RWPE2 (cell line): ENCODE results near the gene RNF223.

Source experiments
- ATAC-seq: fragments of 200-7000 bp; cut with Tn5 transposase; 3 replicates; pipeline ENCODE4 v1.9.1; 2021; ENCODE audit warnings: low read depth
- DNase-seq: peaks from one replicate; pipeline ENCODE4 v3.0.0-alpha.2; 2020; ENCODE audit warnings: low spot score
- H3K27ac ChIP-seq: fragments of 450-650 bp; 2 replicates; pipeline ENCODE4 v1.5.1; 2017; ENCODE audit warnings: mild to moderate bottlenecking; ENCODE audit not compliant: poor library complexity, severe bottlenecking
- H3K27me3 ChIP-seq: fragments of 250-450 bp; sonication (Bioruptor Pico); 2 replicates; pipeline ENCODE4 v1.5.1; 2021; ENCODE audit warnings: mild to moderate bottlenecking, moderate library complexity; ENCODE audit not compliant: insufficient read depth, poor library complexity, severe bottlenecking
- H3K36me3 ChIP-seq: fragments of 250-450 bp; sonication (Bioruptor Pico); 2 replicates; pipeline ENCODE4 v1.5.1; 2020; ENCODE audit warnings: low read depth, mild to moderate bottlenecking, moderate library complexity
- H3K4me1 ChIP-seq: fragments of 250-450 bp; sonication (Bioruptor Pico); 2 replicates; pipeline ENCODE4 v1.5.1; 2021; ENCODE audit warnings: mild to moderate bottlenecking, moderate library complexity; ENCODE audit not compliant: insufficient read depth, poor library complexity, severe bottlenecking
- H3K4me3 ChIP-seq: fragments of 250-450 bp; sonication (Bioruptor Pico); 2 replicates; pipeline ENCODE4 v1.5.1; 2021; ENCODE audit warnings: mild to moderate bottlenecking, moderate library complexity; ENCODE audit not compliant: severe bottlenecking
- H3K9me3 ChIP-seq: fragments of 250-450 bp; sonication (Bioruptor Pico); 2 replicates; pipeline ENCODE4 v1.5.1; 2021; ENCODE audit warnings: mild to moderate bottlenecking, moderate library complexity; ENCODE audit not compliant: severe bottlenecking
- TF ChIP-seq, protein P1 (sequence below): fragments of 450-650 bp; IDR thresholded peaks from one replicate; pipeline ENCODE4 v1.5.1; 2017; ENCODE audit warnings: mild to moderate bottlenecking, moderate library complexity; ENCODE audit not compliant: poor library complexity, severe bottlenecking

Gene RNF223

DNA sequence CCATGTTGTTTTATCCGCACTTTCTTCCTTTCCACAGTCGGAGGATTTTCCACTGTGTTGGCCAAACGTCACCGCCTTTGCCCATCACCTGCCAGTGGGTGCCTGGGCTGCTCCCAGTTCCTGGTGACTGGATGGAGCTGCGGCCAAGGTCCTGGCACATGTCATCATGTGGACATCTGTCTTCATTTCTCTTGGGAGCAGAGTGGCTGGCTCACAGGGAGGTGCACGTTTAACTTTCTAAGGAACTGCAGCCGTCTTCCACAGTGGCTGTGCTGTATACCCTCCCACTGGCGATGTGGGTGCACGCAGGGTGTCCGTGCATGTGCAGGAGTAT lies 19.5 kb upstream of the RNF223 start:
- H3K4me3 ChIP-seq, result no peak overlapping the region
- no peaks in the 10 kb centered on the region for H3K4me1 ChIP-seq
- H3K27me3 ChIP-seq, result no peaks in the 10 kb centered on the region
- no peaks in the 10 kb centered on the region for H3K9me3 ChIP-seq
- ATAC-seq (no peak), DNase-seq (no peak)
- no peak overlapping the region for H3K27ac ChIP-seq
- TF ChIP-seq, protein P1, sequence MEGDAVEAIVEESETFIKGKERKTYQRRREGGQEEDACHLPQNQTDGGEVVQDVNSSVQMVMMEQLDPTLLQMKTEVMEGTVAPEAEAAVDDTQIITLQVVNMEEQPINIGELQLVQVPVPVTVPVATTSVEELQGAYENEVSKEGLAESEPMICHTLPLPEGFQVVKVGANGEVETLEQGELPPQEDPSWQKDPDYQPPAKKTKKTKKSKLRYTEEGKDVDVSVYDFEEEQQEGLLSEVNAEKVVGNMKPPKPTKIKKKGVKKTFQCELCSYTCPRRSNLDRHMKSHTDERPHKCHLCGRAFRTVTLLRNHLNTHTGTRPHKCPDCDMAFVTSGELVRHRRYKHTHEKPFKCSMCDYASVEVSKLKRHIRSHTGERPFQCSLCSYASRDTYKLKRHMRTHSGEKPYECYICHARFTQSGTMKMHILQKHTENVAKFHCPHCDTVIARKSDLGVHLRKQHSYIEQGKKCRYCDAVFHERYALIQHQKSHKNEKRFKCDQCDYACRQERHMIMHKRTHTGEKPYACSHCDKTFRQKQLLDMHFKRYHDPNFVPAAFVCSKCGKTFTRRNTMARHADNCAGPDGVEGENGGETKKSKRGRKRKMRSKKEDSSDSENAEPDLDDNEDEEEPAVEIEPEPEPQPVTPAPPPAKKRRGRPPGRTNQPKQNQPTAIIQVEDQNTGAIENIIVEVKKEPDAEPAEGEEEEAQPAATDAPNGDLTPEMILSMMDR, result no peak
- H3K36me3 ChIP-seq, result no peaks in the 10 kb centered on the region

DNA sequence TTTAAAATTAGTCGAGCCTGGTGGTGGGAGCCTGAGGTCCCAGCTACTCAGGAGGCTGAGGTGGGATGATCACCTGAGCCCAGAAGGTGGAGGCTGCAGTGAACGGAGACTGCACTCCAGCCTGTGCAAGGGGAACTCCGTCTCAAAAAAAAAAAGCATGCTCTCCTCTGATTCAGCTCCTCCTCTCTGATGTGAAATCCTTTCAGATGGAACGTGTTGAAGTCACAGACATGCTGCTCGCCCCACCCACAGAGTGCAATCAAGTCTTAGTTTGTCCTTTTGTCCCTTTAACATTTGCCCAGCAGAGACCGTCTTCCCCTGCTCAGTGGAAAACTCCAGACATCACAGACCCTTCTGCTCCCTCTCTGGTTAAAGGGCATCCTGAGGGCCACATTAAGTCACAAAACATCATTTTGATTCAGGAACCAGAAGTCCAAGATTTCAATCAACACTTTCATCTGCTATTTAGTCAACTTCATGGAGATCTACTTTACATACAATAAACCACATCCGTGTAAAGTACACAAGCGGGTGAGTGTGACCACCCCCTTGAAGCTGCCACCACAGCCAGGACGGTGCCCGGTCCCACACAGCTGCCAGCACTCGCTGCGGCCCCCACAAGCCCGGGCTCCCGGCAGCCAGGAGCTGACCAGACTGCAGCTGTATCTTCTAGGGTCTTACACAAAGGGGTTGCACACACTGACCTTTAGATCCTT lies 18.9 kb upstream of the RNF223 start:
- no peak overlapping the region for H3K4me3 ChIP-seq
- no peaks in the 10 kb centered on the region for H3K4me1 ChIP-seq
- ATAC-seq (no peak), DNase-seq (no peak)
- H3K27me3 ChIP-seq, result no peaks in the 10 kb centered on the region
- TF ChIP-seq, protein P1, result no peak
- H3K27ac ChIP-seq, result no peak overlapping the region
- H3K9me3 ChIP-seq, result no peaks in the 10 kb centered on the region
- no peaks in the 10 kb centered on the region for H3K36me3 ChIP-seq

DNA sequence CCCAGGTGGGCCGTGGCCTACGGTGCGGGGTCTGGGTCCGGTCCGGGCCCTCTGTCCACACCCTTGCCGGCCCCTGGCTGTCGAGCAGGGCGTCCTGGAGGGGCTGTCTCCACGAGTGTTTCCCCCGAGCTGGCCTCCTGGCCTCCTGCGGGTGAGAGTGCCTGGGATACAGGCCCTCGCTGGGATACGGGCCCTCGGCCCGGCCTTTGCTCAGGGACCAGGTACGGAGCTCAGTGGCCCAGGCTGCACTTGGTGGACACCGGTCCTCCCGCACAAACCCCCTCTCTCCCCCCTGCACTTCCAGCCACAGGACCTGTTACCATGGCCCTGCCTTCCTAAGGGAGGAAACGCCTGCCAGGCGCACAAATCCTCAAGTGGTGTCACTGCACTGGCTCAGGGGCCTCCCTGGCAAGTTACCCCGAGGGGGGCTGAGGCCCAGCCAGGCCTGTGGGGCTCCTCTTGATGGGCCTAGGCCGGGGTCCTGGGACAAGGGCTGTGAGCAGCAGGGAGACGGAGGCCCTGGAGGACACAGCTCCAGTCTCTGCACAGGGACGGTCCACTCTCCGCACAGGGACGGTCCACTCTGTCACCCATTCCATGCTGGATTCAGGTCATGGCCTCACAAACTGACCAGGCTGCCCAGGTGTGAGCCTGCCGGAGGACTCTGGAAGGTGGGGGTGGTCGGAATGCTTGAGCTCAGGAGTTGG lies 18.2 kb upstream of the RNF223 start:
- Histone ChIP-seq H3K36me3 (no peaks in the 10 kb centered on the region), H3K4me3 (no peak overlapping the region), H3K27ac (no peak overlapping the region), H3K9me3 (no peaks in the 10 kb centered on the region), H3K27me3 (no peaks in the 10 kb centered on the region), H3K4me1 (no peaks in the 10 kb centered on the region)
- ATAC-seq (no peak), DNase-seq (no peak)
- TF ChIP-seq, protein P1, result no peak

DNA sequence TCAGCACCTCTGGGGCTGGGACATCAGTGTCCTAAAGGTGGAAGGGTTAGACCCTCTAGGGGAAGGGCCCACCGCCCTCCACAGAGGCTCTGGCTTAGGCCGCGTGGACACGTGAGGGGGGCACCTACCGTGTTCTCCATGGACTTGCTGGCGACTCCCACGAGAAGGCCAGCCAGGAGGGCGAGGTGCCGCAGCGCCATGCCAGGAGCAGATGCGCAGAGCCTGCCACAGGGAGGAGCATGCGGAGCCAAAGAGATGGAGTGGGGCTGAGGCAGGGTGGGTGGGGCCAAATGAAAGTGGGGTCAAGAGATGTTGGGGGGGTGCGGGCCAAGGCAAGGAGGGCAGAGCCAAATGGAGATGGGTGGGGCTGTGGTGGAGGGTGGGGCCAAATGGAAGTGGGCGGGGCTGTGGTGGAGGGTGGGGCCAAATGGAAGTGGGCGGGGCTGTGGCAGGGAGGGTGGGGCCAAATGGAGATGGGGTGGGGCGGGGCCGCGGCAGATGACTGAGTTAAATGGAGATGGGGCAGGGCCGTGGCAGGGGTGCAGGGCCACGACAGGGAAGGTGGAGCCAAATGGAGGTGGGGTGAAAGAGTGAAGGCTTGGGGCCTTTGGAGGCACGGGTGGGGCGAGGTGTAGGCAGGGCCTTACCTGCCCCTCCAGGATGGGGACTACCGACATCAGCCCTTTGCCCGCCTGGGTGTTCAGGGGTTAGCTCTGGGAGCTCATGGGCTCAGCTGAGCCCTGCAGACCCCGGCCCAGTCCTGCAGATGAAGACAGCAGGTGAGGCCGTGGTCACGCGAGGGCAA lies 17.4 kb upstream of the RNF223 start:
- no peak for ATAC-seq
- Histone ChIP-seq H3K27me3 (no peaks in the 10 kb centered on the region), H3K36me3 (no peaks in the 10 kb centered on the region), H3K4me1 (no peaks in the 10 kb centered on the region), H3K4me3 (no peak overlapping the region), H3K27ac (no peak overlapping the region), H3K9me3 (no peaks in the 10 kb centered on the region)
- DNase-seq, result no peak
- TF ChIP-seq, protein P1, result no peak
